ENCODE measurements around the gene STXBP4. TPM values are rescaled to one million over a fixed set of nuclear protein-coding genes. Genes with fewer than 3 reads are reported as not detected.

Gene STXBP4
- total RNA-seq, 1 experiment from 2014 or later = 16.5 TPM

DNA sequence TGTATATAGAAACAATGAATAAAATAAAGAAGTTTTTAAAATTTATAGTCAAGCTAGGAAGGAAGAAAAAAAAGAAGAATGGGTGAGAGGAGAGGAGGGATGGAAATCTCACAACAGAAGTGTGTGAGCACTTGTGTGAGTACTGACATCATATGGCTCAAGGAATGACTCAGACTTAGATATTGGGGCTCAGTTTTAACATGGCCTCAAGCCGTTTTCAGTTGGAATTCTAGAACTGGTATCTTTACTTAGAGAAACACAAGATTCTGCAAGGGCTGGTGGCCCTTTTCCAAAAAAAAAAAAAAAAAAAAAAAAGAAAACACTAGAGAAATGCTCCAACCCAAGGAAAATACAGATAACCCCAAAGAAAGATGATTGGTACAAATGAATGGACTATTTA, 55.1 kb downstream of the STXBP4 start:
- DNase-seq = no peak
- Mint-ChIP-seq H3K9me3 (no peaks in the 10 kb centered on the region), H3K4me3 (no peak overlapping the region), H3K36me3 (ENCODE audit: insufficient read depth in 1 of 3, low read depth in 3 of 3) (peaks cover 0 to 3% (median 0%) of the 10 kb centered on the region in 3 experiments; a peak in 2 of 7 replicates), H3K27me3 (ENCODE audit: low read depth) (no peaks in the 10 kb centered on the region), H3K4me1 (peaks cover under 1% of the 10 kb centered on the region in 2 experiments; a peak in 1 of 4 replicates), H3K27ac (no peak overlapping the region)
- Histone ChIP-seq H2BK12ac (ENCODE audit: insufficient read length, low read depth, low read length) (no peak overlapping the region), H2AFZ (ENCODE audit: low read length) (no peak overlapping the region), H3K79me2 (ENCODE audit: insufficient read depth, low read length) (no peaks in the 10 kb centered on the region), H3K79me1 (ENCODE audit: insufficient read depth, low read depth, low read length, poor library complexity, severe bottlenecking) (no peaks in the 10 kb centered on the region), H4K8ac (replicated peaks; ENCODE audit: insufficient read length, low read depth, low read length) (no peak overlapping the region), H2BK20ac (ENCODE audit: low read depth, low read length, poor library complexity, severe bottlenecking) (no peak overlapping the region), H3K27me3 (ENCODE audit: insufficient read depth, low read length) (no peaks in the 10 kb centered on the region), H3K18ac (ENCODE audit: insufficient read length, low read depth, low read length) (no peak overlapping the region), H3K9ac (ENCODE audit: extremely low read depth, insufficient read length, low read length) (no peak overlapping the region), H3K14ac (ENCODE audit: insufficient read depth, low read length) (no peak overlapping the region), H2BK15ac (ENCODE audit: low read depth, low read length) (no peak overlapping the region), H3K4me1 (ENCODE audit: insufficient read depth, low read length) (no peaks in the 10 kb centered on the region), H3K23me2 (ENCODE audit: insufficient read length, low read depth, low read length, poor library complexity, severe bottlenecking) (no peaks in the 10 kb centered on the region), H3K9me3 (ENCODE audit: control insufficient read depth, low read depth, low read length) (no peaks in the 10 kb centered on the region), H4K20me1 (ENCODE audit: control insufficient read depth, insufficient read depth, insufficient read length) (peaks cover 2% of the 10 kb centered on the region), H3K4me2 (ENCODE audit: insufficient read depth, insufficient read length, low read length) (no peak overlapping the region), H4K5ac (ENCODE audit: insufficient read length, low read depth, low read length) (no peak overlapping the region), H3K56ac (ENCODE audit: insufficient read length, low read depth, low read length) (no peak overlapping the region), H3K27ac (ENCODE audit: insufficient read length, low read depth, low read length) (no peak overlapping the region), H2BK120ac (ENCODE audit: low read depth, low read length, poor library complexity, severe bottlenecking) (no peak overlapping the region), H3K23ac (ENCODE audit: insufficient read length, low read depth, low read length) (no peak overlapping the region), H4K91ac (ENCODE audit: insufficient read length, low read depth, low read length) (no peak overlapping the region), H2AK5ac (ENCODE audit: insufficient read length, low read length) (no peak overlapping the region), H3T11ph (ENCODE audit: low read length) (no peak overlapping the region), H2BK5ac (ENCODE audit: insufficient read length, low read length) (no peak overlapping the region), H3K4ac (ENCODE audit: low read depth, low read length) (no peak overlapping the region)
- TF ChIP-seq, protein P1, sequence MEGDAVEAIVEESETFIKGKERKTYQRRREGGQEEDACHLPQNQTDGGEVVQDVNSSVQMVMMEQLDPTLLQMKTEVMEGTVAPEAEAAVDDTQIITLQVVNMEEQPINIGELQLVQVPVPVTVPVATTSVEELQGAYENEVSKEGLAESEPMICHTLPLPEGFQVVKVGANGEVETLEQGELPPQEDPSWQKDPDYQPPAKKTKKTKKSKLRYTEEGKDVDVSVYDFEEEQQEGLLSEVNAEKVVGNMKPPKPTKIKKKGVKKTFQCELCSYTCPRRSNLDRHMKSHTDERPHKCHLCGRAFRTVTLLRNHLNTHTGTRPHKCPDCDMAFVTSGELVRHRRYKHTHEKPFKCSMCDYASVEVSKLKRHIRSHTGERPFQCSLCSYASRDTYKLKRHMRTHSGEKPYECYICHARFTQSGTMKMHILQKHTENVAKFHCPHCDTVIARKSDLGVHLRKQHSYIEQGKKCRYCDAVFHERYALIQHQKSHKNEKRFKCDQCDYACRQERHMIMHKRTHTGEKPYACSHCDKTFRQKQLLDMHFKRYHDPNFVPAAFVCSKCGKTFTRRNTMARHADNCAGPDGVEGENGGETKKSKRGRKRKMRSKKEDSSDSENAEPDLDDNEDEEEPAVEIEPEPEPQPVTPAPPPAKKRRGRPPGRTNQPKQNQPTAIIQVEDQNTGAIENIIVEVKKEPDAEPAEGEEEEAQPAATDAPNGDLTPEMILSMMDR (conservative IDR thresholded peaks at IDR 0.05) = no peak
- no CpG with 5 or more reads among the region's 1 CpG for WGBS (ENCODE audit: extremely low coverage, insufficient read length, low lambda C conversion rate)

All from H9 (cell line).